Measurements from ENCODE around the gene MACROD1.

GRCh38 chr11:64001484-64002420, 164.2 kb downstream of the MACROD1 start:
- TF ChIP-seq, protein P1, sequence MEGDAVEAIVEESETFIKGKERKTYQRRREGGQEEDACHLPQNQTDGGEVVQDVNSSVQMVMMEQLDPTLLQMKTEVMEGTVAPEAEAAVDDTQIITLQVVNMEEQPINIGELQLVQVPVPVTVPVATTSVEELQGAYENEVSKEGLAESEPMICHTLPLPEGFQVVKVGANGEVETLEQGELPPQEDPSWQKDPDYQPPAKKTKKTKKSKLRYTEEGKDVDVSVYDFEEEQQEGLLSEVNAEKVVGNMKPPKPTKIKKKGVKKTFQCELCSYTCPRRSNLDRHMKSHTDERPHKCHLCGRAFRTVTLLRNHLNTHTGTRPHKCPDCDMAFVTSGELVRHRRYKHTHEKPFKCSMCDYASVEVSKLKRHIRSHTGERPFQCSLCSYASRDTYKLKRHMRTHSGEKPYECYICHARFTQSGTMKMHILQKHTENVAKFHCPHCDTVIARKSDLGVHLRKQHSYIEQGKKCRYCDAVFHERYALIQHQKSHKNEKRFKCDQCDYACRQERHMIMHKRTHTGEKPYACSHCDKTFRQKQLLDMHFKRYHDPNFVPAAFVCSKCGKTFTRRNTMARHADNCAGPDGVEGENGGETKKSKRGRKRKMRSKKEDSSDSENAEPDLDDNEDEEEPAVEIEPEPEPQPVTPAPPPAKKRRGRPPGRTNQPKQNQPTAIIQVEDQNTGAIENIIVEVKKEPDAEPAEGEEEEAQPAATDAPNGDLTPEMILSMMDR (IDR thresholded peaks at IDR 0.05; ENCODE audit: insufficient read depth, low read length, poor library complexity, severe bottlenecking): no peak
- no peak for TF ChIP-seq EZH2phosphoT487 (conservative IDR thresholded peaks at IDR 0.05; ENCODE audit: low read length)
